Spleen (tissue), 11 donors: ENCODE results near the gene CDHR2. TPM values are rescaled to one million over a fixed set of nuclear protein-coding genes. Genes with fewer than 3 reads are reported as not detected.

Experiments used
- DNase-seq: peaks from one replicate; pipeline ENCODE4 v3.0.0-alpha.2; 2020
- H3K27ac ChIP-seq, 8 donors: fragments of 200-600 bp; sonication (generic) in 7 of 8; 1 replicate in 4 of 8; 2 replicates in 4 of 8; pipeline versions ENCODE4 v1.5.0 to v1.8.0; 2016 to 2021; ENCODE audit warnings: inconsistent platforms in 4 of 8, mild to moderate bottlenecking in 4 of 8, moderate library complexity in 1 of 8
- H3K27me3 ChIP-seq, 7 donors: fragments of 200-600 bp; sonication (generic) in 6 of 7; replicated peaks in 1 of 7; 1 replicate in 4 of 7; 2 replicates in 3 of 7; pipeline versions ENCODE4 v1.5.0 to v1.8.0; 2016 to 2021; ENCODE audit warnings: inconsistent platforms in 3 of 7, mild to moderate bottlenecking in 1 of 7
- H3K36me3 ChIP-seq, 6 donors: fragments of 200-600 bp; sonication (generic) in 5 of 6; 1 replicate in 4 of 6; 2 replicates in 2 of 6; pipeline versions ENCODE4 v1.5.0 to v1.8.0; 2016 to 2021; ENCODE audit warnings: inconsistent platforms in 2 of 6
- H3K4me1 ChIP-seq, 6 donors: fragments of 200-600 bp; sonication (generic) in 5 of 6; 1 replicate in 3 of 6; 2 replicates in 3 of 6; pipeline versions ENCODE4 v1.5.0 to v1.8.0; 2016 to 2021; ENCODE audit warnings: inconsistent platforms in 3 of 6
- H3K4me3 ChIP-seq, 8 donors: fragments of 200-600 bp; sonication (generic) in 7 of 8; 1 replicate in 4 of 8; 2 replicates in 4 of 8; pipeline versions ENCODE4 v1.5.0 to v1.8.0; 2016 to 2021; ENCODE audit warnings: inconsistent platforms in 4 of 8, mild to moderate bottlenecking in 4 of 8, moderate library complexity in 2 of 8
- H3K9me3 ChIP-seq, 8 donors: fragments of 200-600 bp; sonication (generic) in 7 of 8; 1 replicate in 4 of 8; 2 replicates in 4 of 8; pipeline versions ENCODE4 v1.5.0 to v1.8.0; 2016 to 2021; ENCODE audit warnings: inconsistent platforms in 4 of 8
- CTCF ChIP-seq, 11 experiments: fragments of 200-600 bp in 7 of 11; fragments of 450-650 bp in 4 of 11; sonication (generic) in 4 of 11; IDR thresholded peaks in 8 of 11; conservative IDR thresholded peaks in 3 of 11; 1 replicate in 7 of 11; 2 replicates in 4 of 11; pipeline versions ENCODE4 v1.4.0 to v1.8.0; 2016 to 2021; ENCODE audit warnings: antibody characterized with exemption in 11 of 11, inconsistent platforms in 4 of 11, mild to moderate bottlenecking in 1 of 11
- POLR2A ChIP-seq, 3 donors: fragments of 450-650 bp; IDR thresholded peaks; one replicate each; pipeline ENCODE4 v1.5.1; 2017; ENCODE audit warnings: antibody characterized with exemption in 3 of 3, mild to moderate bottlenecking in 1 of 3
- POLR2AphosphoS5 ChIP-seq, 3 donors: sonication (generic); formaldehyde crosslinking; IDR thresholded peaks; one replicate each; pipeline ENCODE4 v1.5.1; 2017; ENCODE audit warnings: antibody characterized with exemption in 3 of 3
- WGBS, 5 donors: extraction: QIAGEN DNeasy Blood & Tissue Kit in 3 of 5; methylation state at CpG; one replicate each; pipeline versions ENCODE4 v1.1.5 to v1.1.7; 2013 to 2018; 5-methylcytosine and 5-hydroxymethylcytosine counted together
- intact Hi-C: fragments of 100-400 bp; cut with DNase I; formaldehyde crosslinking; loops from one replicate; pipeline ENCODE4 v1.15.0; 2023; ENCODE audit warnings: low total_unique reads
- polyA plus RNA-seq, 3 donors: library from polyadenylated mRNA; stranded (reverse); fragments of 200-250 nt; gene quantifications; one replicate each; pipeline ENCODE4 v1.2.1, GENCODE V29; 2013
- total RNA-seq, 7 donors: library from RNA; depleted of rRNA in 3 of 7; stranded (reverse); fragments of >200 nt in 3 of 7; fragmentation: NEBNext Ultra II Directional in 4 of 7; extraction: Animal tissue kit (Norgen Biotek cat#: 25700) in 4 of 7; gene quantifications; one replicate each; pipeline versions ENCODE4 v1.1.0 to v1.2.1, GENCODE V29; 2016 to 2021
- donor health status: healthy with polysubstance abuse.
- donor health status: DM: no; HTN: no; CAD: no; lungs with moderate emphysema.
- donor health status: DM: no; HTN: no; CAD: no.
- donor health status: Bipolar disorder and iron deficiency.
- donor health status: healthy.
- donor health status: DM: no; HTN: no; CAD: no.
- donor health status: DM: yes; HTN: yes; CAD: no.

Gene CDHR2
- total and polyA plus RNA-seq, 10 donors: 0.02 to 1.4 (median 0.33) TPM; not detected in 2

GRCh38 chr5:176592573-176592972 is 43.4 kb downstream of the CDHR2 start:
- Histone ChIP-seq H3K27ac (no peak overlapping the region), H3K36me3 (no peaks in the 10 kb centered on the region), H3K27me3 (peaks cover 0 to 40% (median 5%) of the 10 kb centered on the region in 7 donors), H3K4me1 (peaks cover 0 to 14% (median 13%) of the 10 kb centered on the region in 6 donors), H3K9me3 (no peaks in the 10 kb centered on the region), H3K4me3 (no peak overlapping the region)
- intact Hi-C loops: no loop called here
- TF ChIP-seq POLR2AphosphoS5 (IDR thresholded peaks at IDR 0.05) (no peak), CTCF (IDR thresholded peaks at IDR 0.05 in 8 of 11, conservative IDR thresholded peaks at IDR 0.05 in 3 of 11) (no peak), POLR2A (IDR thresholded peaks at IDR 0.05) (no peak)
- WGBS, 5 donors: 91 to 98% (median 93%) methylated on average over 3 of the region's 3 CpGs
- no peak for DNase-seq

- peaks cover 0 to 48% (median 6%) of the 10 kb centered on the region in 7 donors for H3K27me3 ChIP-seq
- no peaks in the 10 kb centered on the region for H3K36me3 ChIP-seq
- TF ChIP-seq CTCF (IDR thresholded peaks at IDR 0.05 in 8 of 11, conservative IDR thresholded peaks at IDR 0.05 in 3 of 11) (no peak), POLR2A (IDR thresholded peaks at IDR 0.05) (no peak), POLR2AphosphoS5 (IDR thresholded peaks at IDR 0.05) (no peak)
- H3K4me1 ChIP-seq: peaks cover 0 to 16% (median 14%) of the 10 kb centered on the region in 6 donors
- H3K9me3 ChIP-seq: no peaks in the 10 kb centered on the region
- 88 to 94% (median 92%) methylated on average over 12 of the region's 12 CpGs for WGBS, 5 donors
- DNase-seq: no peak
- no peak overlapping the region for H3K27ac ChIP-seq
- intact Hi-C loops: no loop called here
- no peak overlapping the region for H3K4me3 ChIP-seq
These were observed 44.2 kb downstream of the CDHR2 start for GRCh38 chr5:176593273-176593869.

- WGBS, 5 donors: 86 to 90% (median 87%) methylated on average over 7 to 8 of the region's 8 CpGs
- peaks cover 0 to 16% (median 14%) of the 10 kb centered on the region in 6 donors for H3K4me1 ChIP-seq
- DNase-seq: no peak
These were observed 45.4 kb downstream of the CDHR2 start for GRCh38 chr5:176594554-176594953.

More at GRCh38 chr5:176594554-176594953, 45.4 kb downstream of the CDHR2 start:
- H3K4me3 ChIP-seq: no peak overlapping the region
- no peaks in the 10 kb centered on the region for H3K9me3 ChIP-seq
- TF ChIP-seq POLR2A (IDR thresholded peaks at IDR 0.05) (no peak), CTCF (IDR thresholded peaks at IDR 0.05 in 8 of 11, conservative IDR thresholded peaks at IDR 0.05 in 3 of 11) (no peak), POLR2AphosphoS5 (IDR thresholded peaks at IDR 0.05) (no peak)
- H3K27me3 ChIP-seq: peaks cover 0 to 56% (median 6%) of the 10 kb centered on the region in 7 donors
- no peaks in the 10 kb centered on the region for H3K36me3 ChIP-seq
- no peak overlapping the region for H3K27ac ChIP-seq
- intact Hi-C loops: no loop called here
